OCI-LY1 (cell line): ENCODE data around the gene ELFN2.

Experiments used
- H2AFZ ChIP-seq: fragments of 200-600 bp; sonication (generic), shearing (Covaris generic); 2 replicates; pipeline ENCODE4 v1.6.0; 2014; ENCODE audit warnings: antibody characterized with exemption, mild to moderate bottlenecking, low read length
- H3F3A ChIP-seq: fragments of 200-600 bp; sonication (generic), shearing (Covaris generic); 2 replicates; pipeline ENCODE4 v1.6.0; 2014; ENCODE audit warnings: mild to moderate bottlenecking, antibody characterized with exemption, low read length, moderate library complexity; ENCODE audit not compliant: insufficient read depth
- H3K27ac ChIP-seq: fragments of 200-600 bp; sonication (generic); 2 replicates; pipeline ENCODE4 v1.5.1; 2014; ENCODE audit warnings: low read length, mixed run types, mild to moderate bottlenecking, low read depth; ENCODE audit not compliant: poor library complexity, severe bottlenecking
- H3K27me3 ChIP-seq: fragments of 200-600 bp; sonication (generic); 2 replicates; pipeline ENCODE4 v1.6.0; 2014; ENCODE audit warnings: antibody characterized with exemption, mild to moderate bottlenecking, low read length, moderate library complexity; ENCODE audit not compliant: insufficient read depth
- H3K36me3 ChIP-seq: fragments of 200-600 bp; sonication (generic); 2 replicates; pipeline ENCODE4 v1.6.1; 2014; ENCODE audit warnings: mild to moderate bottlenecking, antibody characterized with exemption, low read length, moderate library complexity, mixed read lengths; ENCODE audit not compliant: insufficient read depth
- H3K4me1 ChIP-seq: fragments of 200-600 bp; sonication (generic); 2 replicates; pipeline ENCODE4 v1.5.1; 2014; ENCODE audit warnings: mild to moderate bottlenecking, low read length, moderate library complexity; ENCODE audit not compliant: insufficient read depth, severe bottlenecking
- H3K4me2 ChIP-seq: fragments of 200-600 bp; sonication (generic), shearing (Covaris generic); 2 replicates; pipeline ENCODE4 v1.6.1; 2014; ENCODE audit warnings: low read length
- H3K4me3 ChIP-seq: fragments of 200-600 bp; sonication (generic); 2 replicates; pipeline ENCODE4 v1.5.1; 2014; ENCODE audit warnings: low read length, low read depth, mild to moderate bottlenecking, mixed read lengths; ENCODE audit not compliant: poor library complexity, severe bottlenecking
- H3K79me2 ChIP-seq: fragments of 200-600 bp; shearing (Covaris generic); 2 replicates; pipeline ENCODE4 v1.6.1; 2016; ENCODE audit warnings: mixed run types, low read length, mixed read lengths; ENCODE audit not compliant: insufficient read depth
- H3K9ac ChIP-seq: fragments of 200-600 bp; sonication (generic), shearing (Covaris generic); 2 replicates; pipeline ENCODE4 v1.6.1; 2014; ENCODE audit warnings: mild to moderate bottlenecking, low read length, mixed read lengths
- H3K9me2 ChIP-seq: fragments of 200-600 bp; sonication (generic), shearing (Covaris generic); 2 replicates; pipeline ENCODE4 v1.6.1; 2014; ENCODE audit warnings: low read depth, mild to moderate bottlenecking, low read length, mixed read lengths
- H3K9me3 ChIP-seq: fragments of 200-600 bp; shearing (Covaris generic); 2 replicates; pipeline ENCODE4 v1.6.1; 2014; ENCODE audit warnings: low read length, mixed read lengths
- H4K20me1 ChIP-seq: fragments of 200-600 bp; sonication (generic), shearing (Covaris generic); 2 replicates; pipeline ENCODE4 v1.6.0; 2016; ENCODE audit warnings: mild to moderate bottlenecking, low read length; ENCODE audit not compliant: insufficient read depth
- CTCF ChIP-seq: fragments of 200-600 bp; sonication (generic), shearing (Covaris generic); IDR thresholded peaks from 2 replicates; pipeline ENCODE4 v1.5.1; 2017; ENCODE audit warnings: mild to moderate bottlenecking, antibody characterized with exemption, low read length, moderate library complexity, mixed read lengths
- EZH2 ChIP-seq: fragments of 200-600 bp; sonication (generic), shearing (Covaris generic); IDR thresholded peaks from 2 replicates; pipeline ENCODE4 v1.8.0; 2017; ENCODE audit warnings: borderline replicate concordance, mixed run types, mild to moderate bottlenecking, antibody characterized with exemption, low read length, moderate library complexity, mixed read lengths

Gene ELFN2

GRCh38 chr22:37419969-37420685, 7.2 kb downstream of the ELFN2 start:
- Histone ChIP-seq H3K4me3 (no peak overlapping the region), H3K79me2 (no peaks in the 10 kb centered on the region), H4K20me1 (no peaks in the 10 kb centered on the region), H3K4me1 (no peaks in the 10 kb centered on the region), H3K9me2 (no peaks in the 10 kb centered on the region), H3F3A (no peaks in the 10 kb centered on the region), H3K36me3 (no peaks in the 10 kb centered on the region), H3K9ac (no peak overlapping the region), H3K4me2 (no peak overlapping the region), H3K27me3 (peaks cover 12% of the 10 kb centered on the region; the same call in 1 of the 2 replicates), H2AFZ (no peak overlapping the region), H3K27ac (no peak overlapping the region), H3K9me3 (no peaks in the 10 kb centered on the region)
- TF ChIP-seq CTCF (no peak), EZH2 (no peak)

- Histone ChIP-seq H3K27me3 (peaks cover 12% of the 10 kb centered on the region; the same call in 1 of the 2 replicates), H3K36me3 (no peaks in the 10 kb centered on the region), H3K79me2 (no peaks in the 10 kb centered on the region), H3K4me2 (no peak overlapping the region), H3K9ac (no peak overlapping the region), H3K9me3 (no peaks in the 10 kb centered on the region), H4K20me1 (no peaks in the 10 kb centered on the region), H2AFZ (no peak overlapping the region), H3K27ac (no peak overlapping the region), H3K4me3 (no peak overlapping the region), H3K9me2 (no peaks in the 10 kb centered on the region), H3K4me1 (no peaks in the 10 kb centered on the region), H3F3A (no peaks in the 10 kb centered on the region)
- TF ChIP-seq EZH2 (no peak), CTCF (no peak)
Measured at GRCh38 chr22:37419370-37419968, 7.8 kb downstream of the ELFN2 start.

GRCh38 chr22:37418627-37419369, 8.5 kb downstream of the ELFN2 start:
- Histone ChIP-seq H2AFZ (no peak overlapping the region), H3K27ac (no peak overlapping the region), H3F3A (no peaks in the 10 kb centered on the region), H3K4me2 (no peak overlapping the region), H3K27me3 (peaks cover 18% of the 10 kb centered on the region; the same call in 1 of the 2 replicates), H3K79me2 (no peaks in the 10 kb centered on the region), H3K9me3 (no peaks in the 10 kb centered on the region), H4K20me1 (no peaks in the 10 kb centered on the region), H3K9ac (no peak overlapping the region), H3K9me2 (no peaks in the 10 kb centered on the region), H3K4me1 (no peaks in the 10 kb centered on the region), H3K36me3 (no peaks in the 10 kb centered on the region), H3K4me3 (no peak overlapping the region)
- TF ChIP-seq EZH2 (no peak), CTCF (no peak)
